Left forelimb (tissue), 1 donor: Measurements from ENCODE around the gene OIT3.

Experiments
- DNase-seq: peaks from one replicate; pipeline ENCODE4 v3.0.0-alpha.2; 2018; ENCODE audit warnings: low spot score

Gene OIT3

GRCh38 chr10:72952642-72953158 is 59.2 kb downstream of the OIT3 start:
- DNase-seq, result no peak

DNA sequence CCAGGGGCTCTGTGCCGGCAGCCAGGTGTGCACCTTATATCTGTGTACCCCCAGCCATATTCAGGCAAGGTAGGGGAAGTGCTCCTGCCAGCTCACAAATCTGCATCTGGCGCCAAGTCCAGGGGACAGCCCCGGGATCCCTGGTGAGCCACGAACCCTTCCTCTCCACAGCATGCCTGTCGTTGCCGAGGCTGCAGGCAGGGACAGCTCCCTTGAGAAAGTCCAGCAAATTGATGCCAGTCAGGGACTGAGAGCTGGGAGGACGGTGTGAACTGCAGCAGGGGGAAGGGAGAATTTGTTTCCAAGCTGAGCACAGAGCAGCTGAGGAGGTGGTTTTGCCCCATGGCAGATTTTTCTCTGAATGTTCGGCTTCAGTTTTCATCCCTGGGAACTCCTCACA is 60.1 kb downstream of the OIT3 start:
- no peak for DNase-seq

DNA sequence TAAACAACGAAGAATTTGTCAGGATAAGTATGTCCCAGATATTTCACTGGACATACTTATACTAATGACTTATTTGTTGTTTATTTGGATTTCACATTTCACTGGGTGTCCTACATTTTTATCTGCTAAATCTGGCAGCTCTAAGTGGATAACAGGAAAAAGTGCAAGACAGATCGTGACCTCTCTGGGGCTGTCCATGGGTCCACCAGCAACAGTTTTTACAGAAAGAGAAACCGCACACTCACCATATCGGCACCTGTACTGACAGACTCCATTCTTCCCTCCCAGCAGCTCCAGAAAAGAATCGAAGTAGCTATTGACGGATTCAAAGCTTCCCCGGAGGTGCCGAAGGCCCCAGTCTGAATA is 60.7 kb downstream of the OIT3 start:
- DNase-seq, result no peak

- DNase-seq, result no peak
Observed at GRCh38 chr10:72954596-72955554, 61.3 kb downstream of the OIT3 start, which contains the start of gene PLA2G12B. PLA2G12B (minus strand) TSS chr10:72954806; CDS start chr10:72954685, 121 bp downstream.

GRCh38 chr10:72956001-72956400 is 62.5 kb downstream of the OIT3 start:
- DNase-seq, result no peak

DNA sequence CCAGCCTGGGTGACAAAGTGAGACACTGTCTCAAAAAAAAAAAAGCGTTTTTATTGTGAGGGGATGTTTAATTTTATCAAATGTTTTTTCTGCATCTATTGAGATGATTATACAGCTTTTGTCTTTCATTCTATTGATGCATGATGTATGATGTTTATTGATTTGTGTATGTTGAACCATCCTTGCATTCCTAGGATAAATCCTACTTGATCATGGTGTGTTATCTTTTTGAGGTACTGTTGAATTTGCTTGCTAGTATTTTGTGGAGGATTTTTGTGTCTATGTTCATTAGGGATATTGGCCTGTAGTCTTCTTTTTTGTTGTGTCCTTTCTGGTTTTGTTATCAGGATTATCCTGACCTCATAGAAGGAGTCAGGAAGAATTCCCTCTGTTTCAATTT is 83.3 kb downstream of the OIT3 start:
- no peak for DNase-seq

DNA sequence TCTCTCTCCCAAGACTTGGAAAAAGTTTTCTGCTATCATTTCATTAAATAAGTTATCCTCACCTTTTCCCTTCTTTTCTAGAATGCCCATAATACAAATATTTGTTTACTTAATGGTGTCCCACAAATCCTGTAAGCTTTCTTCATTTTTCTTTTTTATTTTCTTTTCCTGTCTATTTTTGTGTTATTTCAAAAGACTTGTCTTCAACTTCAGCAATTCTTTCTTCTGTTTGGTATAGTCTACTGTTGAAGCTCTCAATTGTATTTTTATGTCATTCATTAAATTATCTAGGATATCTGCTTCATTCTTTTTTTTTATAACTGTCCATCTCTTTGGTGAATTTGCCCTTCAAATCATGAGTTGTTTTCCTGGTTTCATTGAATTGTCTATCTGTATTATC is 86.2 kb downstream of the OIT3 start:
- DNase-seq, result no peak

- no peak for DNase-seq
Observed at GRCh38 chr10:72980348-72980747, 86.8 kb downstream of the OIT3 start.

- DNase-seq, result no peak
Observed at GRCh38 chr10:72981028-72981881, 87.7 kb downstream of the OIT3 start.

DNA sequence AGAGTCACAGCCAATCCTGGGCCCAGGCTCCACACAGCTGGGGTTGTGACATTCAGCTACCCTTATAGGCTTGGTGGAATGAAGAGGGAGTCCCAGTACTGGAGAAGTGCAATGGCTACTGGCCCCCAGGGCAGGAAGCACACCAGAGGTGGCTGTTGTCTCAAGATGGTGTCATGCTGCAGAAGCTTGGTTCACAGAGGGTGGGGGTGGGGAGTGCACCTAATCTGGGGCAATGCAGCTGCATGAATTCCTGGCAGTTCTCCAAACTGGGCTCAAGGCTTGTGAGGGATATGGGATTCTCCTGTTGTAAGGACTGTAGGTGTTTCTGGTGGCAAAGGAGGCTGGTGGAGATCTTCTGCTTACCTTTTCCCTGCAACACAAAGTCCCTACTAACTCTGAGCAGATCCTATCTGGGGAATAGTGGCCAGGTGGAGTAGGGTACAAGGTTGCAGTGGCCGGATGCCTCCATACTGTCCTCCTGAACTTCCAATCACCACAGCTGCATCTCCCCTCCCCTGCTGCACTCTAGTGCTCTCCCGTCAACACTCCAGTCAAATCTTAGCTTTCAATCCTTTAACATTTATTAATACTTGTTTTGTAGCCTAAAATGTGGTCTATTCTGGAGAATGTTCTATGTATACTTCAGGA is 88.5 kb downstream of the OIT3 start:
- no peak for DNase-seq
